C4-2B (cell line): ENCODE results near the gene CDKN1C.

Experiments
- ZFX ChIP-seq: fragments of 450-650 bp; IDR thresholded peaks from 2 replicates; pipeline ENCODE4 v1.6.1; 2017
- TF ChIP-seq, protein P1 (sequence below): fragments of 450-650 bp; conservative IDR thresholded peaks from 2 replicates; pipeline ENCODE4 v1.5.1; 2017; ENCODE audit warnings: mild to moderate bottlenecking

DNA sequence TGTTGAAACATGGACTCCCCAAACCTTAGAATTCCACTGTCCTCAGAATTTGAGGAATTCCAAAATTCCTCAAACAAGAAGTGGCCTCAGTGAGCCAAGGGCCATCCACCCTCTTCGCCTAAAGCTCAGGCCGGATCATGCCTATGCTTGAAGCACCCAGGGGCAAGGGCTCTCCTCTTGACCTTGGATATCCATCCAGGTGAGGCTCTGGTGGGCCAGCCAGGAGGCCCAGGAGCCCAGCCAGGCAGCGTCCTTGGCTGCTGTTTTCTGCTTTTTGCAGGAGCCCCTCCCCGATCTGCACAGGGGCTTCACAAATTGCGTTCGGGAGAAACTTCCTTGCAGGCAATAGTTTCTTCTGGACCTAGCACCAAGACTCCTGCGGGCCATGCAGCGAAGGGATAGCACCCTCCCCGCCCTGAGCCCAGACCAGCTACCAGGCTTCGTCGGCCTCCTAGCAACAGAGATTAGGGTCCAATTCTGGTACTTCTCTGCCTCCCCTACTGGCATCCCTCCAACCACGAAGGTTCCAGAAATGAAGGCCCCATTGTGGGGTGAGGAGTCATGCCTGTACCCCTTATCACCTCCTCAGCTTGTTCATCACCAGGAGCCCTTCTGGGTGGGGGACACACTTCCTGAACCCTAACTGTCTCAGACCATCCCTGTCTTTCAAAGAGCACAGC is 41.7 kb upstream of the CDKN1C start:
- TF ChIP-seq, protein P1, sequence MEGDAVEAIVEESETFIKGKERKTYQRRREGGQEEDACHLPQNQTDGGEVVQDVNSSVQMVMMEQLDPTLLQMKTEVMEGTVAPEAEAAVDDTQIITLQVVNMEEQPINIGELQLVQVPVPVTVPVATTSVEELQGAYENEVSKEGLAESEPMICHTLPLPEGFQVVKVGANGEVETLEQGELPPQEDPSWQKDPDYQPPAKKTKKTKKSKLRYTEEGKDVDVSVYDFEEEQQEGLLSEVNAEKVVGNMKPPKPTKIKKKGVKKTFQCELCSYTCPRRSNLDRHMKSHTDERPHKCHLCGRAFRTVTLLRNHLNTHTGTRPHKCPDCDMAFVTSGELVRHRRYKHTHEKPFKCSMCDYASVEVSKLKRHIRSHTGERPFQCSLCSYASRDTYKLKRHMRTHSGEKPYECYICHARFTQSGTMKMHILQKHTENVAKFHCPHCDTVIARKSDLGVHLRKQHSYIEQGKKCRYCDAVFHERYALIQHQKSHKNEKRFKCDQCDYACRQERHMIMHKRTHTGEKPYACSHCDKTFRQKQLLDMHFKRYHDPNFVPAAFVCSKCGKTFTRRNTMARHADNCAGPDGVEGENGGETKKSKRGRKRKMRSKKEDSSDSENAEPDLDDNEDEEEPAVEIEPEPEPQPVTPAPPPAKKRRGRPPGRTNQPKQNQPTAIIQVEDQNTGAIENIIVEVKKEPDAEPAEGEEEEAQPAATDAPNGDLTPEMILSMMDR, result no peak
- TF ChIP-seq ZFX, result no peak
